H1 (cell line): ENCODE measurements around the gene MAPKAP1. TPM values are rescaled to one million over a fixed set of nuclear protein-coding genes. Genes with fewer than 3 reads are reported as not detected.

Source experiments
- CTCF ChIA-PET: fragments of 300-600 bp; sonication (Branson Sonifier 250); formaldehyde crosslinking; loops from one replicate; lab custom pipeline; 2021; ENCODE audit not compliant: partially characterized antibody; lab: Charles Lee
- POLR2A ChIA-PET: fragments of 300-600 bp; sonication (Branson Sonifier 250); formaldehyde crosslinking; loops from one replicate; lab custom pipeline; 2021; ENCODE audit warnings: inconsistent platforms; ENCODE audit not compliant: partially characterized antibody; lab: Charles Lee
- DNase-seq, 2 experiments: peaks; one replicate each; pipeline versions ENCODE4 v3.0.0 to v3.0.0-alpha.2; 2010 to 2022; ENCODE audit warnings: low spot score in 2 of 2, low read depth in 1 of 2, mixed read lengths in 1 of 2
- FAIRE-seq: peaks from 2 replicates; lab custom pipeline; 2011; peaks lifted over from hg19 to GRCh38; lab: Jason Lieb, UNC
- H2AFZ ChIP-seq: 2 replicates; pipeline ENCODE4 v1.8.1; 2012; ENCODE audit warnings: low read length, inconsistent platforms
- H2AK5ac ChIP-seq: 2 replicates; pipeline ENCODE4 v1.6.1; 2013; ENCODE audit warnings: low read depth, low read length
- H2BK120ac ChIP-seq: replicated peaks from 2 replicates; pipeline ENCODE3; 2013; ENCODE audit warnings: low read depth, low read length, inconsistent platforms
- H2BK12ac ChIP-seq: 2 replicates; pipeline ENCODE4 v1.6.1; 2013; ENCODE audit warnings: low read depth, low read length
- H2BK15ac ChIP-seq: 2 replicates; pipeline ENCODE4 v1.6.1; 2013; ENCODE audit warnings: low read length
- H2BK20ac ChIP-seq: 2 replicates; pipeline ENCODE4 v1.6.1; 2013; ENCODE audit warnings: low read length
- H2BK5ac ChIP-seq: 2 replicates; pipeline ENCODE4 v1.6.1; 2013; ENCODE audit warnings: low read depth, low read length
- H3K14ac ChIP-seq: 2 replicates; pipeline ENCODE4 v1.6.1; 2013; ENCODE audit warnings: inconsistent platforms; ENCODE audit not compliant: insufficient read length
- H3K18ac ChIP-seq: 2 replicates; pipeline ENCODE4 v1.6.1; 2013; ENCODE audit warnings: low read length; ENCODE audit errors: extremely low read depth
- H3K23ac ChIP-seq: 2 replicates; pipeline ENCODE4 v1.6.1; 2013; ENCODE audit warnings: inconsistent platforms; ENCODE audit not compliant: insufficient read length
- H3K23me2 ChIP-seq: 2 replicates; pipeline ENCODE4 v1.6.1; 2013; ENCODE audit warnings: low read depth, low read length
- H3K27ac ChIP-seq: 2 replicates; pipeline ENCODE4 v1.6.1; 2011; ENCODE audit warnings: low read depth, low read length, inconsistent platforms
- H3K27me3 ChIP-seq, 4 experiments: replicated peaks in 1 of 4; 1 replicate in 1 of 4; 2 replicates in 3 of 4; pipeline versions ENCODE4 v1.6.1 to v1.8.1; 2011 to 2013; ENCODE audit warnings: low read length in 3 of 4, mild to moderate bottlenecking in 3 of 4, inconsistent platforms in 2 of 4, mixed read lengths in 2 of 4, moderate library complexity in 1 of 4; ENCODE audit not compliant: control insufficient read depth in 3 of 4, insufficient read depth in 3 of 4; ENCODE audit errors: extremely low read depth in 1 of 4
- H3K36me3 ChIP-seq, 4 experiments: 2 replicates each; pipeline versions ENCODE4 v1.6.1 to v1.8.1; 2011 to 2013; ENCODE audit warnings: mild to moderate bottlenecking in 4 of 4, low read length in 3 of 4, moderate library complexity in 2 of 4, control low read depth in 1 of 4, inconsistent platforms in 1 of 4; ENCODE audit not compliant: insufficient read depth in 4 of 4, control insufficient read depth in 2 of 4
- H3K4ac ChIP-seq: replicated peaks from 2 replicates; pipeline ENCODE3; 2013; ENCODE audit warnings: low read length, low read depth, mixed read lengths, inconsistent platforms; ENCODE audit not compliant: insufficient read length
- H3K4me1 ChIP-seq, 4 experiments: replicated peaks in 1 of 4; 1 replicate in 1 of 4; 2 replicates in 3 of 4; pipeline versions ENCODE4 v1.6.1 to v1.8.1; 2011 to 2013; ENCODE audit warnings: low read length in 3 of 4, inconsistent platforms in 2 of 4, mixed read lengths in 1 of 4; ENCODE audit not compliant: insufficient read depth in 4 of 4, control insufficient read depth in 3 of 4
- H3K4me2 ChIP-seq, 2 experiments: 2 replicates each; pipeline versions ENCODE4 v1.6.1 to v1.8.1; 2011 to 2013; ENCODE audit warnings: low read depth in 2 of 2, low read length in 2 of 2, control low read depth in 1 of 2, inconsistent platforms in 1 of 2, mild to moderate bottlenecking in 1 of 2; ENCODE audit not compliant: insufficient read depth in 1 of 2
- H3K4me3 ChIP-seq, 4 experiments: fragments of 200-600, 300-600 bp in 1 of 4; sonication (generic), shearing (Covaris generic), sonication (Bioruptor Twin) in 1 of 4; 2 replicates each; pipeline versions ENCODE4 v1.5.1 to v1.8.1; 2011 to 2016; ENCODE audit warnings: low read length in 4 of 4, low read depth in 3 of 4, control low read depth in 2 of 4, inconsistent platforms in 2 of 4, mild to moderate bottlenecking in 2 of 4, mixed read lengths in 1 of 4, moderate library complexity in 1 of 4; ENCODE audit not compliant: insufficient read depth in 2 of 4; ENCODE audit errors: extremely low read depth in 1 of 4
- H3K56ac ChIP-seq: replicated peaks from 2 replicates; pipeline ENCODE3; 2013; ENCODE audit warnings: low read depth, mild to moderate bottlenecking, mixed read lengths, low read length, inconsistent platforms; ENCODE audit not compliant: insufficient read length
- H3K79me1 ChIP-seq: 2 replicates; pipeline ENCODE4 v1.6.1; 2013; ENCODE audit warnings: low read depth, low read length, control low read depth
- H3K79me2 ChIP-seq, 2 experiments: 2 replicates each; pipeline versions ENCODE4 v1.6.1 to v1.8.1; 2012 to 2013; ENCODE audit warnings: low read length in 2 of 2, mild to moderate bottlenecking in 2 of 2, inconsistent platforms in 1 of 2; ENCODE audit not compliant: insufficient read depth in 2 of 2, control insufficient read depth in 1 of 2
- H3K9ac ChIP-seq, 4 experiments: replicated peaks in 1 of 4; 1 replicate in 1 of 4; 2 replicates in 3 of 4; pipeline versions ENCODE4 v1.6.1 to v1.8.1; 2011 to 2013; ENCODE audit warnings: low read depth in 3 of 4, low read length in 3 of 4, control low read depth in 2 of 4, mild to moderate bottlenecking in 2 of 4, moderate library complexity in 2 of 4, inconsistent platforms in 1 of 4; ENCODE audit errors: extremely low read depth in 1 of 4
- H3K9me3 ChIP-seq, 2 experiments: 2 replicates each; pipeline versions ENCODE4 v1.6.1 to v1.8.1; 2012 to 2013; ENCODE audit warnings: mild to moderate bottlenecking in 2 of 2, moderate library complexity in 2 of 2, control low read depth in 1 of 2, inconsistent platforms in 1 of 2, low read depth in 1 of 2, low read length in 1 of 2, mixed read lengths in 1 of 2; ENCODE audit not compliant: insufficient read depth in 2 of 2
- H4K20me1 ChIP-seq, 2 experiments: replicated peaks in 1 of 2; 2 replicates each; pipeline versions ENCODE3 to v1.8.1; 2011 to 2013; ENCODE audit warnings: inconsistent platforms in 2 of 2, low read length in 2 of 2, mild to moderate bottlenecking in 1 of 2; ENCODE audit not compliant: insufficient read depth in 2 of 2, control insufficient read depth in 1 of 2
- H4K5ac ChIP-seq: 2 replicates; pipeline ENCODE4 v1.6.1; 2013; ENCODE audit warnings: low read length, low read depth, mixed read lengths, inconsistent platforms; ENCODE audit not compliant: insufficient read length
- H4K8ac ChIP-seq: 2 replicates; pipeline ENCODE4 v1.8.0; 2013; ENCODE audit warnings: mild to moderate bottlenecking, moderate library complexity, low read length, inconsistent platforms; ENCODE audit not compliant: insufficient read depth; ENCODE audit errors: extremely low read depth
- H4K91ac ChIP-seq: replicated peaks from 2 replicates; pipeline ENCODE3; 2013; ENCODE audit warnings: low read length, mixed read lengths, inconsistent platforms; ENCODE audit not compliant: insufficient read length
- whole genome bisulfite sequencing, 2 experiments: shearing (Covaris generic) in 1 of 2; methylation state at CpG; one replicate each; pipeline versions ENCODE4 v1.1.6 to v1.1.7; 2013 to 2015; ENCODE audit warnings: low lambda C conversion rate in 2 of 2, mixed read lengths in 2 of 2, inconsistent platforms in 1 of 2, low coverage in 1 of 2, missing lambda C conversion rate in 1 of 2; ENCODE audit not compliant: insufficient replicate concordance in 2 of 2, insufficient coverage in 1 of 2, insufficient read length in 1 of 2; ENCODE audit errors: extremely low coverage in 1 of 2, missing lambda C conversion rate in 1 of 2; 5-methylcytosine and 5-hydroxymethylcytosine counted together
- polyA plus RNA-seq, 7 experiments: library from polyadenylated mRNA; depleted of rRNA in 3 of 7; stranded (reverse) in 5 of 7; unstranded in 2 of 7; fragments of >200 nt in 5 of 7; fragments of 200-250 nt in 2 of 7; gene quantifications; 1 replicate in 5 of 7; 2 replicates in 1 of 7; 4 replicates in 1 of 7; pipeline versions ENCODE4 v1.2.1 to v1.2.3, GENCODE V29; 2011 to 2013; ENCODE audit warnings: missing spikeins in 2 of 7, mixed read lengths in 2 of 7
- total RNA-seq: library from RNA; stranded (reverse); fragmentation: NEBNext Ultra II Directional; extraction: Animal tissue kit (Norgen Biotek cat#: 25700); gene quantifications from 2 replicates; pipeline ENCODE4 v1.2.1, GENCODE V29; 2021
- TF ChIP-seq, protein P1 (sequence below), 3 experiments: IDR thresholded peaks; 1 replicate in 2 of 3; 2 replicates in 1 of 3; pipeline versions ENCODE4 v1.5.1 to v1.6.1; 2011; ENCODE audit warnings: low read length in 3 of 3, mild to moderate bottlenecking in 3 of 3, inconsistent platforms in 2 of 3, low read depth in 1 of 3, moderate library complexity in 1 of 3; ENCODE audit not compliant: insufficient read depth in 1 of 3; ENCODE audit errors: control extremely low read depth in 1 of 3

MAPKAP1 gene
- total and polyA plus RNA-seq, 2 of the 8 experiments (the other 6 are each of a cell fraction or from before 2014, with no cell fraction given): 79.2 to 140 TPM

DNA sequence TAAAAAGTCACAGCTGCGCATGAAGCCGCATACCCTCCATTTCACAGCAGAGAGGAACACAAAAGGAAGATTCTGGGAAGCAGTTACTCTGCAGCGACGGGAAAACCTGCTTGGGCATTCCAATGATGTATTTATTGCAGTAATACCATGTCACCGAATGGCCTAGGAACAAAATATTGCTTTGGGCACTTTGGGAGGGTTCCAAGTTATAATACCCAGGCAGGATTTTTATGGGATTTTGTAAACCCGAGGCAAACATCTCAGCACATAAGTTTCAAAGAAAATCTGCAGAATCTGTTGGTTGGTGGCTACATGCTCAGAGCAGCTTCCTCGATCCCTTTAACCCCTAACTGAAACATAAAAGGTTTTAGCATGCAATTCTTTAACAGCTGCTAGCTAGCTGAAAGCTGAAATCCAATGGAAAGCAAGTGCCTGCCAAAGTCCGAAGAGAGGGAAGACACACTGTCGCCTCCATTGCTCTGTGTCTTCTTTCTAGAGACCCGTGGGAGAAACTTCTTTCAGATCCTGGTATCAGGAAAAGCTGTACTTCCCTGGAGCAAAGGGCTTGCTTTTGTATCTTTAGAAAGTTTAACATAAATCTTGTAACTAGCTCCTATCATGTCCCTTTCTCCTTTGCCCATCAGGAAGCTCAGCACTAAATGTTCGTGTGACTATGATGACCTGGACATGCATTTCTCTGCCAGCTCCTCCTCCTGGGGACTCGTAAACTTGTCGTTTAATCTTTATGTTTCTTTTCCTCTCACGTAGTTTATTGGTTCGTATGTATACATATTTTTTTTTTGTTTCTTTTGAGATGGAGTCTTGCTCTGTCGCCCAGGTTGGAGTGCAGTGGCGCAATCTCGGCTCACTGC is 195.0 kb downstream of the MAPKAP1 start:
- TF ChIP-seq, protein P1, sequence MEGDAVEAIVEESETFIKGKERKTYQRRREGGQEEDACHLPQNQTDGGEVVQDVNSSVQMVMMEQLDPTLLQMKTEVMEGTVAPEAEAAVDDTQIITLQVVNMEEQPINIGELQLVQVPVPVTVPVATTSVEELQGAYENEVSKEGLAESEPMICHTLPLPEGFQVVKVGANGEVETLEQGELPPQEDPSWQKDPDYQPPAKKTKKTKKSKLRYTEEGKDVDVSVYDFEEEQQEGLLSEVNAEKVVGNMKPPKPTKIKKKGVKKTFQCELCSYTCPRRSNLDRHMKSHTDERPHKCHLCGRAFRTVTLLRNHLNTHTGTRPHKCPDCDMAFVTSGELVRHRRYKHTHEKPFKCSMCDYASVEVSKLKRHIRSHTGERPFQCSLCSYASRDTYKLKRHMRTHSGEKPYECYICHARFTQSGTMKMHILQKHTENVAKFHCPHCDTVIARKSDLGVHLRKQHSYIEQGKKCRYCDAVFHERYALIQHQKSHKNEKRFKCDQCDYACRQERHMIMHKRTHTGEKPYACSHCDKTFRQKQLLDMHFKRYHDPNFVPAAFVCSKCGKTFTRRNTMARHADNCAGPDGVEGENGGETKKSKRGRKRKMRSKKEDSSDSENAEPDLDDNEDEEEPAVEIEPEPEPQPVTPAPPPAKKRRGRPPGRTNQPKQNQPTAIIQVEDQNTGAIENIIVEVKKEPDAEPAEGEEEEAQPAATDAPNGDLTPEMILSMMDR (IDR thresholded peaks at IDR 0.05; ENCODE audit: control extremely low read depth in 1 of 3, insufficient read depth in 1 of 3, low read depth in 1 of 3, low read length in 3 of 3): no peak
- Histone ChIP-seq H4K8ac (no peak overlapping the region), H2BK20ac (no peak overlapping the region), H3K4me3 (no peak overlapping the region), H4K5ac (no peak overlapping the region), H3K9me3 (no peaks in the 10 kb centered on the region), H3K4me2 (no peak overlapping the region), H4K91ac (no peak overlapping the region), H2BK15ac (no peak overlapping the region), H3K27ac (no peak overlapping the region), H3K14ac (no peak overlapping the region), H3K18ac (no peak overlapping the region), H3K27me3 (no peaks in the 10 kb centered on the region), H4K20me1 (no peaks in the 10 kb centered on the region), H2BK5ac (no peak overlapping the region), H3K4me1 (peaks cover 0 to 18% (median 7%) of the 10 kb centered on the region in 4 experiments; a peak in 4 of 7 replicates), H3K79me1 (no peaks in the 10 kb centered on the region), H3K36me3 (no peaks in the 10 kb centered on the region), H2BK120ac (no peak overlapping the region), H3K9ac (no peak overlapping the region), H3K23ac (no peak overlapping the region), H3K4ac (no peak overlapping the region), H2AK5ac (no peak overlapping the region), H3K56ac (no peak overlapping the region), H2BK12ac (no peak overlapping the region), H2AFZ (no peak overlapping the region), H3K79me2 (no peaks in the 10 kb centered on the region), H3K23me2 (no peaks in the 10 kb centered on the region; the same call in 1 of the 2 replicates)
- POLR2A ChIA-PET: no interaction called here
- FAIRE-seq (no peak), DNase-seq (peak in 1 of 2 experiments; percentile 6)
- CTCF ChIA-PET: interaction anchor here (0.6 to 2.0 kb wide), 7 partner anchors 10 to 172 kb away, joined by 3 to 5 read pairs (median 4); no protein-coding TSS in a partner anchor
- 86% methylated on average over 15 of the region's 18 CpGs; no CpG with 5 or more reads in 1 of the 2 experiments for WGBS, 2 experiments
